Kidney (tissue), 14 donors: ENCODE results near the gene CUL7. TPM values are rescaled to one million over a fixed set of nuclear protein-coding genes. Genes with fewer than 3 reads are reported as not detected.

Source experiments
- DNase-seq, 5 donors: peaks; one replicate each; pipeline ENCODE4 v3.0.0-alpha.2; 2013 to 2020
- FAIRE-seq: peaks from 2 replicates; lab custom pipeline; 2012; peaks lifted over from hg19 to GRCh38; lab: Jason Lieb, UNC
- H3K27ac ChIP-seq, 2 donors: one replicate each; pipeline ENCODE4 v1.7.0; 2013; ENCODE audit warnings: low read depth in 2 of 2, low read length in 2 of 2, inconsistent platforms in 1 of 2
- H3K27me3 ChIP-seq: one replicate; pipeline ENCODE4 v1.7.1; 2013; ENCODE audit warnings: low read length, inconsistent platforms; ENCODE audit not compliant: control insufficient read depth, insufficient read depth
- H3K36me3 ChIP-seq, 3 donors: one replicate each; pipeline versions ENCODE4 v1.7.0 to v1.7.1; 2013; ENCODE audit warnings: low read length in 3 of 3, control low read depth in 1 of 3, inconsistent platforms in 1 of 3; ENCODE audit not compliant: insufficient read depth in 3 of 3, control insufficient read depth in 2 of 3
- H3K4me1 ChIP-seq, 3 donors: one replicate each; pipeline versions ENCODE4 v1.7.0 to v1.7.1; 2013; ENCODE audit warnings: low read length in 3 of 3, inconsistent platforms in 1 of 3, low read depth in 1 of 3; ENCODE audit not compliant: control insufficient read depth in 2 of 3, insufficient read depth in 2 of 3
- H3K4me3 ChIP-seq, 3 donors: one replicate each; pipeline versions ENCODE4 v1.7.0 to v1.8.1; 2013; ENCODE audit warnings: low read length in 3 of 3, control low read depth in 1 of 3, inconsistent platforms in 1 of 3
- H3K9ac ChIP-seq, 3 donors: one replicate each; pipeline versions ENCODE4 v1.7.0 to v1.7.1; 2013; ENCODE audit warnings: low read length in 3 of 3, control low read depth in 1 of 3, inconsistent platforms in 1 of 3
- H3K9me3 ChIP-seq, 3 donors: one replicate each; pipeline versions ENCODE4 v1.7.0 to v1.7.1; 2013; ENCODE audit warnings: low read length in 3 of 3, control low read depth in 1 of 3, inconsistent platforms in 1 of 3; ENCODE audit not compliant: control insufficient read depth in 2 of 3, insufficient read depth in 1 of 3
- intact Hi-C: fragments of 100-400 bp; cut with DNase I; formaldehyde crosslinking; loops from one replicate; pipeline ENCODE4 v1.11.1; 2022
- polyA plus RNA-seq: library from polyadenylated mRNA; stranded (reverse); fragments of 350-450 nt; fragmentation: Illumina TruSeq; extraction: RNeasy Lipid Tissue Mini Kit (QIAGEN cat#74804); gene quantifications from one replicate; pipeline ENCODE4 v1.2.3, GENCODE V29; 2014; ENCODE audit warnings: low read depth, low replicate concordance; ENCODE audit not compliant: insufficient read depth
- total RNA-seq: library from RNA; stranded (reverse); fragmentation: NEBNext Ultra II Directional; extraction: Animal tissue kit (Norgen Biotek cat#: 25700); gene quantifications from one replicate; pipeline ENCODE4 v1.2.1, GENCODE V29; 2021
- TF ChIP-seq, protein P1 (sequence below): IDR thresholded peaks from 3 replicates; pipeline ENCODE4 v1.5.1; 2012; ENCODE audit warnings: mild to moderate bottlenecking, moderate library complexity, borderline replicate concordance; ENCODE audit not compliant: insufficient read depth; ENCODE audit errors: extremely low read depth
- donor health status: control.
- donor health status: control.
- donor health status: control.
- donor health status: control.
- donor health status: control.
- donor health status: DM: yes; HTN: yes; CAD: no.
- donor health status: Normal renal cell carcinoma (clear cell type).

CUL7 gene
- total and polyA plus RNA-seq, 2 donors from 2014 or later, result 10.1 to 24.5 TPM

DNA sequence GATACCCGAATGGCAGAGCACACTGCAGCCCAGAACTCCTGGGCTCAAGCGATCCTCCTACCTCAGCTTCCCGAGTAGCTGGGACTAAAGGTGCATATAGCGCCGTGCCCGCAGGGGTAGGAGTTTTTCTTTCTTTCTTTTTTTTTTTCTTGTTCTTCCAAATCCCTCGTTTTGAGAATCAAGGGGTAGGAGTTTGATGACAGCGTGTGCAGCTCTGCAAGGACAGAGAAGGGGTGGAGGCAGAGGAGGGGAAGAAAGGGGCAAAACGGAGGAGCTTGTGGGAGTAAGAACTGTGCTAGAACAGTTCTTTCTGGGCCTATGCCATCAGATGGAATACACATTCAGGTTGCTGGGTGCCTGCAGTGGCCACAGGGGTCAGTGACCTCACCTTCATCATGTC, 16.9 kb downstream of the CUL7 start:
- Histone ChIP-seq H3K36me3 (peaks cover 9 to 33% (median 24%) of the 10 kb centered on the region in 3 donors), H3K9ac (no peak overlapping the region), H3K4me3 (no peak overlapping the region), H3K27me3 (no peaks in the 10 kb centered on the region), H3K4me1 (peaks cover 0 to 2% (median 0%) of the 10 kb centered on the region in 3 donors), H3K9me3 (no peaks in the 10 kb centered on the region), H3K27ac (no peak overlapping the region)
- intact Hi-C loops, result no loop called here
- no peak for DNase-seq
- TF ChIP-seq, protein P1, sequence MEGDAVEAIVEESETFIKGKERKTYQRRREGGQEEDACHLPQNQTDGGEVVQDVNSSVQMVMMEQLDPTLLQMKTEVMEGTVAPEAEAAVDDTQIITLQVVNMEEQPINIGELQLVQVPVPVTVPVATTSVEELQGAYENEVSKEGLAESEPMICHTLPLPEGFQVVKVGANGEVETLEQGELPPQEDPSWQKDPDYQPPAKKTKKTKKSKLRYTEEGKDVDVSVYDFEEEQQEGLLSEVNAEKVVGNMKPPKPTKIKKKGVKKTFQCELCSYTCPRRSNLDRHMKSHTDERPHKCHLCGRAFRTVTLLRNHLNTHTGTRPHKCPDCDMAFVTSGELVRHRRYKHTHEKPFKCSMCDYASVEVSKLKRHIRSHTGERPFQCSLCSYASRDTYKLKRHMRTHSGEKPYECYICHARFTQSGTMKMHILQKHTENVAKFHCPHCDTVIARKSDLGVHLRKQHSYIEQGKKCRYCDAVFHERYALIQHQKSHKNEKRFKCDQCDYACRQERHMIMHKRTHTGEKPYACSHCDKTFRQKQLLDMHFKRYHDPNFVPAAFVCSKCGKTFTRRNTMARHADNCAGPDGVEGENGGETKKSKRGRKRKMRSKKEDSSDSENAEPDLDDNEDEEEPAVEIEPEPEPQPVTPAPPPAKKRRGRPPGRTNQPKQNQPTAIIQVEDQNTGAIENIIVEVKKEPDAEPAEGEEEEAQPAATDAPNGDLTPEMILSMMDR, result no peak
- no peak for FAIRE-seq

DNA sequence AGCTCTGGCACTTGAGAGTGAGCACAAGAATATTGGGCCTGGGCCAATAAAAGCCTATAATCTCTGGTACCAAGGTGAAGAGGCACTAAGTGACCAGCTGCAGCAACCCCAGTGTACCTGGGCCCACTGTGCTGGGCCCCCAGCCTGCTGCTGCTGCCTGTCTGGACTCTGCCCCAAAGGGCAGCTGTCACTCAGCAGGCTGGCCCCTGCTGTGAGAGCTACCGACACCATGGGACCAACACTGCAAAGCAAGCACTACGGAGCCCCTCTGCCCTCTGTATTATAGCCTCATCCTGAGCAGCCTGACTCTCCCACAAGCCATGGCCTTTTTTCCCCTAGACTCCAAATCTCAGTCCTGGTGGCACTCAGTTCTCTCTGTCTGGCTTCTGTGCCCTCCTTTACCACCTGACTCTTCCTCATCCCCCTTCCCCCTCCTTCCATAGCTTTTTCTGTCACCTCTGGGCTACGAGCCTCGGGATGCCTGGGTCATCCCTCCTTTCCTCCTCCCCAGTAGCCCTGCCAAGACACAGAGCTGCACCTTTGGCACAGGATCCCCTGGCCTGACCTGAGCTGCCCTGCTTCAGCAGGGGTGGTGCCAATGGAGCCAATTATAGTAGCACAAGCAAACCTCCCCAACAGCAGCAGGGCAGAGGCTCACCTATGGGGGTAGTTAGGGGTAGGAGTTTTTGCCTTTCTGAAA, 18.0 kb downstream of the CUL7 start:
- DNase-seq (no peak), FAIRE-seq (no peak)
- Histone ChIP-seq H3K9me3 (no peaks in the 10 kb centered on the region), H3K27ac (no peak overlapping the region), H3K9ac (no peak overlapping the region), H3K4me1 (peaks cover 0 to 2% (median 0%) of the 10 kb centered on the region in 3 donors), H3K4me3 (no peak overlapping the region), H3K36me3 (peaks cover 9 to 31% (median 21%) of the 10 kb centered on the region in 3 donors), H3K27me3 (no peaks in the 10 kb centered on the region)
- TF ChIP-seq, protein P1, result no peak
- intact Hi-C loops, result no loop called here

DNA sequence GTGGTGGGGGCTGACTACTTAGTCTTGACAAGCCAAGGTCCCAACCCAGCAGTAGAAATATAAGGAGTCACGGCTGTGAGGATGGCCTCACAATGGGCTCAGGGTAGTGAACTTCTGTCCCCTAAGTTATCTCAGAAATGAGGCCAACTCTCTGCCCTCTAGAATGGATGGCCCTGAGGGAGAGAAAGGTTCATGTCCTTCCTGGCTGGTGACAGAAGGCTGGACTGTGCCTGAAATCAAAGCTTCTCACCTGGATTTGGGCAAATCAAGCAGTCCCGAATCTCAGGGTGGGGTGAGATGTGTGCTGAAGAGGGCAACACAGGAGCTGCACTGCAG, 19.5 kb downstream of the CUL7 start:
- peaks cover 0 to 2% (median 0%) of the 10 kb centered on the region in 3 donors for H3K4me1 ChIP-seq
- TF ChIP-seq, protein P1, result no peak

More for the DNA sequence above, 19.5 kb downstream of the CUL7 start:
- FAIRE-seq, result no peak
- Histone ChIP-seq H3K4me3 (no peak overlapping the region), H3K27ac (no peak overlapping the region), H3K9me3 (no peaks in the 10 kb centered on the region), H3K9ac (no peak overlapping the region), H3K27me3 (no peaks in the 10 kb centered on the region), H3K36me3 (peaks cover 9 to 25% (median 25%) of the 10 kb centered on the region in 3 donors)
- intact Hi-C loops, result no loop called here
- no peak for DNase-seq
